ENCODE results near the gene IFNG-AS1. TPM values are rescaled to one million over a fixed set of nuclear protein-coding genes. Genes with fewer than 3 reads are reported as not detected.

The IFNG-AS1 gene
- polyA plus RNA-seq, 1 donor from 2014 or later: not detected

DNA sequence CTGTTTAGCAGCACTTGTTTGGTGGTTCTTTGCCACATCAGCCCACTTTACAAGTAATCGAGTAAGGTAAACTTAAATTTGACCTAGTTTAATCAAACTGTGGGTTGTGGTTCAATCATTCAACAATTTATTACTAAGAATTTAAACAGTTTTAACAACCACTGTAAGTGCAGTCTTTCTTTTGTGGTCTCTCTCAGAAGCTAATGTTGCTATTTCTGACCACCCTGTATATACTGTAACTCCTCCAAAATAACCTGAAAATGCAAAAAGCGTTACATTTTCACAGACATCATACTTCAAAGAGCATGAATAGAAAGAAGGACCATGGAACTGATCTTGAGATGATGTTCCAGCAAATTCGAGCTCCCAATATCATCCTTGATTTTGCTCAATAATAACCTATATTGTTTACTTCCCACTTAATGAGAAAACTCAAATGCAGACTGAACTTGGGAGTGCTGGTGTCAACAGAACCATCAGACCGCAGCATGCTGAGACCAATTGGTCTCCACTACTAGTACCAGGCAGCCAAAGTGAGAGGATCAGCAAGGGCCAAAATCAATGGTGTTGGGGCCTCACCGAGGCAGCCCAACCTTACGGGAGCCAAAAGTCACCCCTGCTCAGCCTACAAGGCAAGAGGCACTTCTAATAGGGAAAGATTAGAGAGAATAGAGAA lies 22.1 kb downstream of the IFNG-AS1 start:
- Histone ChIP-seq H3K4me2 (ENCODE audit: low read length) (no peak overlapping the region), H3K27me3 (ENCODE audit: insufficient read depth, low read depth, low read length) (no peaks in the 10 kb centered on the region), H2AFZ (ENCODE audit: low read depth, low read length) (no peak overlapping the region), H3K27ac (ENCODE audit: low read length) (no peak overlapping the region), H3K9ac (ENCODE audit: low read length) (no peak overlapping the region), H3K9me2 (ENCODE audit: insufficient read depth, low read length) (no peaks in the 10 kb centered on the region), H3K79me2 (replicated peaks; ENCODE audit: insufficient read depth, low read length) (no peaks in the 10 kb centered on the region), H3K36me3 (ENCODE audit: insufficient read depth, low read length) (no peaks in the 10 kb centered on the region), H3K4me3 (ENCODE audit: low read length) (no peak overlapping the region), H3K9me3 (ENCODE audit: low read length) (no peaks in the 10 kb centered on the region), H4K20me1 (ENCODE audit: insufficient read depth) (no peaks in the 10 kb centered on the region), H3F3A (ENCODE audit: insufficient read depth, low read length, poor library complexity, severe bottlenecking) (no peaks in the 10 kb centered on the region)
- TF ChIP-seq TAF1 (IDR thresholded peaks at IDR 0.05; ENCODE audit: low read depth) (no peak), EP300 (conservative IDR thresholded peaks at IDR 0.05; ENCODE audit: poor library complexity, severe bottlenecking) (no peak), MXI1 (conservative IDR thresholded peaks at IDR 0.05; ENCODE audit: poor library complexity, severe bottlenecking) (no peak), POLR2AphosphoS5 (IDR thresholded peaks at IDR 0.05) (no peak), EZH2 (IDR thresholded peaks at IDR 0.05; ENCODE audit: borderline replicate concordance, insufficient read depth, low read length, poor library complexity, severe bottlenecking) (no peak), SMC3 (conservative IDR thresholded peaks at IDR 0.05; ENCODE audit: poor library complexity) (no peak)
- TF ChIP-seq, protein P1, sequence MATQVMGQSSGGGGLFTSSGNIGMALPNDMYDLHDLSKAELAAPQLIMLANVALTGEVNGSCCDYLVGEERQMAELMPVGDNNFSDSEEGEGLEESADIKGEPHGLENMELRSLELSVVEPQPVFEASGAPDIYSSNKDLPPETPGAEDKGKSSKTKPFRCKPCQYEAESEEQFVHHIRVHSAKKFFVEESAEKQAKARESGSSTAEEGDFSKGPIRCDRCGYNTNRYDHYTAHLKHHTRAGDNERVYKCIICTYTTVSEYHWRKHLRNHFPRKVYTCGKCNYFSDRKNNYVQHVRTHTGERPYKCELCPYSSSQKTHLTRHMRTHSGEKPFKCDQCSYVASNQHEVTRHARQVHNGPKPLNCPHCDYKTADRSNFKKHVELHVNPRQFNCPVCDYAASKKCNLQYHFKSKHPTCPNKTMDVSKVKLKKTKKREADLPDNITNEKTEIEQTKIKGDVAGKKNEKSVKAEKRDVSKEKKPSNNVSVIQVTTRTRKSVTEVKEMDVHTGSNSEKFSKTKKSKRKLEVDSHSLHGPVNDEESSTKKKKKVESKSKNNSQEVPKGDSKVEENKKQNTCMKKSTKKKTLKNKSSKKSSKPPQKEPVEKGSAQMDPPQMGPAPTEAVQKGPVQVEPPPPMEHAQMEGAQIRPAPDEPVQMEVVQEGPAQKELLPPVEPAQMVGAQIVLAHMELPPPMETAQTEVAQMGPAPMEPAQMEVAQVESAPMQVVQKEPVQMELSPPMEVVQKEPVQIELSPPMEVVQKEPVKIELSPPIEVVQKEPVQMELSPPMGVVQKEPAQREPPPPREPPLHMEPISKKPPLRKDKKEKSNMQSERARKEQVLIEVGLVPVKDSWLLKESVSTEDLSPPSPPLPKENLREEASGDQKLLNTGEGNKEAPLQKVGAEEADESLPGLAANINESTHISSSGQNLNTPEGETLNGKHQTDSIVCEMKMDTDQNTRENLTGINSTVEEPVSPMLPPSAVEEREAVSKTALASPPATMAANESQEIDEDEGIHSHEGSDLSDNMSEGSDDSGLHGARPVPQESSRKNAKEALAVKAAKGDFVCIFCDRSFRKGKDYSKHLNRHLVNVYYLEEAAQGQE (IDR thresholded peaks at IDR 0.05; ENCODE audit: borderline replicate concordance): no peak

DNA sequence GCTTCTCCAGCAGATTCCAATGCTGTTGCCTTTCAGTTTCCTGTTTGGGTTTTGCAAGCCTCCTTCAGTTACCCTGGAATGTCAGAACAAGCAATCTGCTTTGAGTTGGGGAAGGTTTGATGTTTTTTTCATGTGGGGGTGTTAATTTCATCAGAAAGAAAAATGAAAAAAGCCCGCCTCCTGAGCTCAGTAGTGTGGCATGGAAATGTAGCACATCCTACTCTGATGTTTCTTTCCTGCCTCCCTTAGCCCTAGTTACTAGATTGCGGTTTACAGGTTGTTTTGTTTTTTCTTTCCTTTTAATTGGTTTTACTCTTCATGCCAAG lies 22.6 kb downstream of the IFNG-AS1 start:
- no peaks in the 10 kb centered on the region for H3K36me3 ChIP-seq (ENCODE audit: insufficient read depth, low read length)
- H2AFZ ChIP-seq (ENCODE audit: low read depth, low read length): no peak overlapping the region

DNA sequence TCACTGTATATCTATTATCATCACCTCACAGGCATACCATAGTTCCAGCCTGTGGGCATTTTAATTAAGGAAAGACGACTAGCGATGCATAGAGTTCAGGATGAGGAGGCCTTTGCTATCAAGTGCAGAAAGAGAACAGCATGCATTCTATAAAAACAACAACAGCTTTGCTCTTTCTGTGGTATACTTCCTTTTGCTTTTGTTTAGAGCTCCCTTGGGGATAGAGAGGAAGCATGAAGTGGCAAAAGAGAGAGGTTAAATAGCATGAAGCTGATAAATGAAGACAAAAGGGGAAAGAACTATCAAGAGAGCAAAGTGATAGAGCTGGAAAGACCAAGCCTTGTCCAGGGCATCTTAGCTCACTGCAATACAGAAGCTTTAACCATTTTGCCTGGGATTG lies 23.5 kb downstream of the IFNG-AS1 start:
- TF ChIP-seq POLR2AphosphoS5 (IDR thresholded peaks at IDR 0.05): no peak
- TF ChIP-seq EZH2 (IDR thresholded peaks at IDR 0.05; ENCODE audit: borderline replicate concordance, insufficient read depth, low read length, poor library complexity, severe bottlenecking): no peak
- no peak for TF ChIP-seq SMC3 (conservative IDR thresholded peaks at IDR 0.05; ENCODE audit: poor library complexity)
- TF ChIP-seq, protein P2, sequence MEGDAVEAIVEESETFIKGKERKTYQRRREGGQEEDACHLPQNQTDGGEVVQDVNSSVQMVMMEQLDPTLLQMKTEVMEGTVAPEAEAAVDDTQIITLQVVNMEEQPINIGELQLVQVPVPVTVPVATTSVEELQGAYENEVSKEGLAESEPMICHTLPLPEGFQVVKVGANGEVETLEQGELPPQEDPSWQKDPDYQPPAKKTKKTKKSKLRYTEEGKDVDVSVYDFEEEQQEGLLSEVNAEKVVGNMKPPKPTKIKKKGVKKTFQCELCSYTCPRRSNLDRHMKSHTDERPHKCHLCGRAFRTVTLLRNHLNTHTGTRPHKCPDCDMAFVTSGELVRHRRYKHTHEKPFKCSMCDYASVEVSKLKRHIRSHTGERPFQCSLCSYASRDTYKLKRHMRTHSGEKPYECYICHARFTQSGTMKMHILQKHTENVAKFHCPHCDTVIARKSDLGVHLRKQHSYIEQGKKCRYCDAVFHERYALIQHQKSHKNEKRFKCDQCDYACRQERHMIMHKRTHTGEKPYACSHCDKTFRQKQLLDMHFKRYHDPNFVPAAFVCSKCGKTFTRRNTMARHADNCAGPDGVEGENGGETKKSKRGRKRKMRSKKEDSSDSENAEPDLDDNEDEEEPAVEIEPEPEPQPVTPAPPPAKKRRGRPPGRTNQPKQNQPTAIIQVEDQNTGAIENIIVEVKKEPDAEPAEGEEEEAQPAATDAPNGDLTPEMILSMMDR (IDR thresholded peaks at IDR 0.05; ENCODE audit: poor library complexity, severe bottlenecking): no peak
- no peak for TF ChIP-seq MXI1 (conservative IDR thresholded peaks at IDR 0.05; ENCODE audit: poor library complexity, severe bottlenecking)
- TF ChIP-seq RAD21 (conservative IDR thresholded peaks at IDR 0.05): no peak
- TF ChIP-seq, protein P1 (IDR thresholded peaks at IDR 0.05; ENCODE audit: borderline replicate concordance): no peak
- no peak for TF ChIP-seq TAF1 (IDR thresholded peaks at IDR 0.05; ENCODE audit: low read depth)
- no peak for TF ChIP-seq EP300 (conservative IDR thresholded peaks at IDR 0.05; ENCODE audit: poor library complexity, severe bottlenecking)
- H3K9me2 ChIP-seq (ENCODE audit: insufficient read depth, low read length): no peaks in the 10 kb centered on the region
- no peaks in the 10 kb centered on the region for H3F3A ChIP-seq (ENCODE audit: insufficient read depth, low read length, poor library complexity, severe bottlenecking)
- no peak overlapping the region for H3K27ac ChIP-seq (ENCODE audit: low read length)
- no peak overlapping the region for H3K4me3 ChIP-seq (ENCODE audit: low read length)
- H3K4me2 ChIP-seq (ENCODE audit: low read length): no peak overlapping the region
- no peak overlapping the region for H3K9ac ChIP-seq (ENCODE audit: low read length)
- H2AFZ ChIP-seq (ENCODE audit: low read depth, low read length): no peak overlapping the region
- H4K20me1 ChIP-seq (ENCODE audit: insufficient read depth): no peaks in the 10 kb centered on the region
- H3K36me3 ChIP-seq (ENCODE audit: insufficient read depth, low read length): no peaks in the 10 kb centered on the region
- H3K27me3 ChIP-seq (ENCODE audit: insufficient read depth, low read depth, low read length): no peaks in the 10 kb centered on the region
- no peaks in the 10 kb centered on the region for H3K9me3 ChIP-seq (ENCODE audit: low read length)
- H3K79me2 ChIP-seq (replicated peaks; ENCODE audit: insufficient read depth, low read length): no peaks in the 10 kb centered on the region

More for the DNA sequence above, 22.6 kb downstream of the IFNG-AS1 start:
- H3K4me2 ChIP-seq (ENCODE audit: low read length): no peak overlapping the region
- H3K4me3 ChIP-seq (ENCODE audit: low read length): no peak overlapping the region
- no peak overlapping the region for H3K27ac ChIP-seq (ENCODE audit: low read length)
- H3K79me2 ChIP-seq (replicated peaks; ENCODE audit: insufficient read depth, low read length): no peaks in the 10 kb centered on the region
- no peaks in the 10 kb centered on the region for H3K9me3 ChIP-seq (ENCODE audit: low read length)
- no peaks in the 10 kb centered on the region for H3K27me3 ChIP-seq (ENCODE audit: insufficient read depth, low read depth, low read length)
- no peak overlapping the region for H3K9ac ChIP-seq (ENCODE audit: low read length)
- TF ChIP-seq RAD21 (conservative IDR thresholded peaks at IDR 0.05) (no peak), TAF1 (IDR thresholded peaks at IDR 0.05; ENCODE audit: low read depth) (no peak)
- no peaks in the 10 kb centered on the region for H3K9me2 ChIP-seq (ENCODE audit: insufficient read depth, low read length)
- H3F3A ChIP-seq (ENCODE audit: insufficient read depth, low read length, poor library complexity, severe bottlenecking): no peaks in the 10 kb centered on the region
- no peaks in the 10 kb centered on the region for H4K20me1 ChIP-seq (ENCODE audit: insufficient read depth)
